Measurements from ENCODE around the gene MRPS15. TPM values are rescaled to one million over a fixed set of nuclear protein-coding genes. Genes with fewer than 3 reads are reported as not detected.

Gene MRPS15
- total RNA-seq, 1 donor from 2014 or later, result 70.9 TPM

GRCh38 chr1:36438715-36439114, 25.5 kb downstream of the MRPS15 start:
- no peaks in the 10 kb centered on the region for H3K27me3 ChIP-seq (ENCODE audit: insufficient read depth, low read length)
- Mint-ChIP-seq H3K9me3 (ENCODE audit: unreplicated experiment) (no peaks in the 10 kb centered on the region), H3K4me3 (ENCODE audit: unreplicated experiment) (no peak overlapping the region), H3K4me1 (ENCODE audit: low read depth, unreplicated experiment) (peaks cover 8% of the 10 kb centered on the region), H3K27me3 (ENCODE audit: low read depth, unreplicated experiment) (no peaks in the 10 kb centered on the region), H3K36me3 (ENCODE audit: low read depth, unreplicated experiment) (peaks cover 3% of the 10 kb centered on the region), H3K27ac (ENCODE audit: unreplicated experiment) (no peak overlapping the region)
- no peak overlapping the region for H3K4me3 ChIP-seq (ENCODE audit: insufficient read depth, low read depth, low read length)
- no peaks in the 10 kb centered on the region for H3K36me3 ChIP-seq (ENCODE audit: insufficient read depth, low read length)
- no peak for TF ChIP-seq CTCF (IDR thresholded peaks at IDR 0.05; ENCODE audit: insufficient read depth, low read depth, low read length)
- no peak for TF ChIP-seq EZH2 (IDR thresholded peaks at IDR 0.05; ENCODE audit: insufficient read depth, low read length)
- DNase-seq (ENCODE audit: low read depth) (no peak), FAIRE-seq (no peak)
- no peak overlapping the region for H3K27ac ChIP-seq (ENCODE audit: low read depth, low read length)
- H3K79me2 ChIP-seq (ENCODE audit: insufficient read depth, low read length), result no peaks in the 10 kb centered on the region
- H4K20me1 ChIP-seq (ENCODE audit: insufficient read depth, low read length), result no peaks in the 10 kb centered on the region
- peaks cover 4% of the 10 kb centered on the region for H3K4me1 ChIP-seq (ENCODE audit: insufficient read depth, low read length)
- no peak overlapping the region for H3K4me2 ChIP-seq (ENCODE audit: low read length)
- no peaks in the 10 kb centered on the region for H3K9me3 ChIP-seq (ENCODE audit: insufficient read depth, low read depth, low read length)
- no peak overlapping the region for H2AFZ ChIP-seq (ENCODE audit: low read depth, low read length)
- no peak overlapping the region for H3K9ac ChIP-seq (ENCODE audit: low read length)

DNA sequence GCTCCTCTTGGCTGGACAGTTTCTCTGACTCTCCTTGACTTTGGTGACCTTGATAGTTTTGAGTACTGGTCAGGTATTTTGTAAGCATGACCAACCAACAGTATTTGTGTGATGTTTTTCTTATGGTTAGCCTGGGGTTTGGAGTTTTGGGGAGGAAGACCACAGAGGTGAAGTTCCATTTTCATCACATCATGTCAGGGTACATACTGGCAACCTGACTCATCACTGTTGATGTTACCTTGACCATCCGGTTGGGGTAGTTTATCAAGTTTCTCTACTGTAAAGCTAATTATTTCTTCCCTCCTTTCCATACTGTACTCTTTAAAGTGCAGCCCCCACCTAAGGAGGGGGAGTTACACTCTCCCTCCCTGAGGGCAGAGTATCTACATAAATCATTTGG, 27.4 kb downstream of the MRPS15 start:
- Mint-ChIP-seq H3K4me3 (ENCODE audit: unreplicated experiment) (no peak overlapping the region), H3K27ac (ENCODE audit: unreplicated experiment) (peak overlapping the region; percentile 5), H3K9me3 (ENCODE audit: unreplicated experiment) (no peaks in the 10 kb centered on the region), H3K36me3 (ENCODE audit: low read depth, unreplicated experiment) (peaks cover 7% of the 10 kb centered on the region), H3K4me1 (ENCODE audit: low read depth, unreplicated experiment) (peaks cover 12% of the 10 kb centered on the region), H3K27me3 (ENCODE audit: low read depth, unreplicated experiment) (no peaks in the 10 kb centered on the region)
- Histone ChIP-seq H3K36me3 (ENCODE audit: insufficient read depth, low read length) (peaks cover 2% of the 10 kb centered on the region), H3K27ac (ENCODE audit: low read depth, low read length) (no peak overlapping the region), H3K9me3 (ENCODE audit: insufficient read depth, low read depth, low read length) (no peaks in the 10 kb centered on the region), H4K20me1 (ENCODE audit: insufficient read depth, low read length) (no peaks in the 10 kb centered on the region), H3K79me2 (ENCODE audit: insufficient read depth, low read length) (no peaks in the 10 kb centered on the region), H3K4me2 (ENCODE audit: low read length) (peak overlapping the region; percentile 20), H3K4me3 (ENCODE audit: insufficient read depth, low read depth, low read length) (no peak overlapping the region), H3K9ac (ENCODE audit: low read length) (no peak overlapping the region), H3K27me3 (ENCODE audit: insufficient read depth, low read length) (no peaks in the 10 kb centered on the region), H3K4me1 (ENCODE audit: insufficient read depth, low read length) (peaks cover 4% of the 10 kb centered on the region), H2AFZ (ENCODE audit: low read depth, low read length) (no peak overlapping the region)
- DNase-seq (ENCODE audit: low read depth) (peak; percentile 62), FAIRE-seq (peak; percentile 54)
- no peak for TF ChIP-seq EZH2 (IDR thresholded peaks at IDR 0.05; ENCODE audit: insufficient read depth, low read length)
- TF ChIP-seq CTCF (IDR thresholded peaks at IDR 0.05; ENCODE audit: insufficient read depth, low read depth, low read length), result no peak

GRCh38 chr1:36433102-36433501, 31.1 kb downstream of the MRPS15 start:
- peaks cover 5% of the 10 kb centered on the region for H3K27me3 Mint-ChIP-seq (ENCODE audit: low read depth, unreplicated experiment)
- DNase-seq (ENCODE audit: low read depth), result no peak
- TF ChIP-seq EZH2 (IDR thresholded peaks at IDR 0.05; ENCODE audit: insufficient read depth, low read length), result no peak
- no peak for TF ChIP-seq CTCF (IDR thresholded peaks at IDR 0.05; ENCODE audit: insufficient read depth, low read depth, low read length)
- no peaks in the 10 kb centered on the region for H3K9me3 Mint-ChIP-seq (ENCODE audit: unreplicated experiment)
- Histone ChIP-seq H3K4me3 (ENCODE audit: insufficient read depth, low read depth, low read length) (no peak overlapping the region), H3K79me2 (ENCODE audit: insufficient read depth, low read length) (no peaks in the 10 kb centered on the region), H2AFZ (ENCODE audit: low read depth, low read length) (no peak overlapping the region), H3K4me1 (ENCODE audit: insufficient read depth, low read length) (peaks cover 4% of the 10 kb centered on the region), H4K20me1 (ENCODE audit: insufficient read depth, low read length) (no peaks in the 10 kb centered on the region), H3K4me2 (ENCODE audit: low read length) (no peak overlapping the region), H3K9me3 (ENCODE audit: insufficient read depth, low read depth, low read length) (no peaks in the 10 kb centered on the region), H3K36me3 (ENCODE audit: insufficient read depth, low read length) (peaks cover 2% of the 10 kb centered on the region), H3K27ac (ENCODE audit: low read depth, low read length) (no peak overlapping the region), H3K27me3 (ENCODE audit: insufficient read depth, low read length) (no peaks in the 10 kb centered on the region), H3K9ac (ENCODE audit: low read length) (no peak overlapping the region)
- H3K4me1 Mint-ChIP-seq (ENCODE audit: low read depth, unreplicated experiment), result peaks cover 9% of the 10 kb centered on the region
- H3K27ac Mint-ChIP-seq (ENCODE audit: unreplicated experiment), result no peak overlapping the region
- peaks cover 18% of the 10 kb centered on the region for H3K36me3 Mint-ChIP-seq (ENCODE audit: low read depth, unreplicated experiment)
- FAIRE-seq, result no peak
- no peak overlapping the region for H3K4me3 Mint-ChIP-seq (ENCODE audit: unreplicated experiment)
